Measurements from ENCODE around the gene CYP2D6.
"Not testable (repeated sequence)": the region's sequence is repeated elsewhere in the genome, so short reads cannot be mapped to it uniquely, and the experiment has no call there.

The CYP2D6 gene

GRCh38 chr22:42130639-42131431, at the start of gene CYP2D6:
CYP2D6 (minus strand) TSS chr22:42130810; CDS start chr22:42130791, 19 bp downstream.
- DNase-seq (ENCODE audit: low read depth), result not testable (repeated sequence)

DNA sequence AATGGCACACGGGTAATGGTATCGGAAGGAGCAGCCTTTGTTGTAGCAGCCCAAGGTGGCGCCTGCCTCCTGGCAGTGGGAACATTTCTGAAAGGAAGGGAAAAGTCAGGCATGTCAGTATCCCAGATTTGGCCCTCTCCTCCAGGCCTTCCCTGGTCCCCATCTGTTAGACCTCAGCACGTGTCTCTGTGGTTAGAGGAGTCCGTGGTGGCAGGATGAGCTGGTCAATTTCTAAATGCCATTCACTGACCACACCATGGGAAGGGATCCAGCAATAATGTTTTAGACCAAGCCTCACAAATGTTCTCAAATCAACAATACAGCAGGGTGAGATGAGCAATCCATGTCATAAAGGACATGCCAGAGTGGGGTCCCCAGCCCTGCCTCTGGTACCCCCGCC, 49.0 kb upstream of the CYP2D6 start:
- peak; percentile 23 for DNase-seq (ENCODE audit: low read depth)

- DNase-seq (ENCODE audit: low read depth), result no peak
Observed at GRCh38 chr22:42178910-42179519, 48.4 kb upstream of the CYP2D6 start.

DNA sequence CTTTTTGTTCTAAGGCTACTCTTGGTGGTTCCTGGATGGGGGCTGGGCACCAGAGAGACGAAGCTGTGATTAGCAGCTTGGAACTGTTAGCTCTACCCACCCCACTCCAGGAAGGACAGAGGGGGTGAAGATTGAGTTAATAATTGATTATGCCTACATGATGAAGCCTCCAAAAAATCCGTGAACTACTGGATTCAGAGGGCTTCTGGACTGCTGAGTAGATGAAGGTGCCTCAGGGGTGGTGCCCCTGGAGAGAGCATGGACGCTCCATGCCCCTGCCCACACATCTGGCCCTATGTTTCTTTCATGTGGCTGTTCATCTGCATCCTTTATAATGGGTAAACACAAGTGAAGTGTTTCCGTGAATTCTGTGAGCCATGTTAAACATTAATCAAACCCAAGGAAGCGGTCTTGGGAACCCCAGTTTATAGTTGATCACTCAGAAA, 47.3 kb upstream of the CYP2D6 start:
- DNase-seq (ENCODE audit: low read depth), result no peak

DNA sequence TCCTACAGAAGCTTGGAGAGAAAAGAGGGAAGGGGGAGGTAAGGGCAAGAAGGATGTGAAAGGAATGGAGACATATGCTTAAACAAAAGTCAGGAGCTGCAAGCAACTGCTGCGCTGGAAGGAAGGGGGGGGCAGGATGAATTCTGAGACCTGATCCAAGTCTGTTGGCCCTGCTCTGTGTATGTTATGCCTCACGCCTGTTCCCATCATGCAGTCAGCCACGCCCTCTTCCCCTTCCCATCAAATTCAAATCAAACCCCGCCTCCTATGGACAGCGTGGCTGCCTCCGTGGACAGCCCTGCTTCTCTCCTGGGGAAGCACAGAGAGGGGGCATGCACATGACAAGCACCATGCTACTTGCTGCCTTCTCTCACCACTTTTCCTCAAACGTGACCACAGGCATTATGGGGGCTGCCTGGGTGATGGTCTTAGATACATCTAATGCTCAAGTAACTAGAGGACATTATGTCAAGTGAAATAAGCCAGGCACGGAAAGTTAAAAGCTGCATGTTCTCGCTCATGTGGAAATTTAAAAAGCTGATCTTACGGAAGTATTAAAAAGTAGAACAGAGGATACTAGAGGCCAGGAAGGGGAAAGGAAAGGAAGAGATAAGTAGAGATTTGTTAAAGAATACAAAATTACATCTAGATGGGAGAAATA, 45.8 kb upstream of the CYP2D6 start:
- DNase-seq (ENCODE audit: low read depth), result no peak

- DNase-seq (ENCODE audit: low read depth), result no peak
Observed at GRCh38 chr22:42174062-42174461, 43.5 kb upstream of the CYP2D6 start.

- no peak for DNase-seq (ENCODE audit: low read depth)
Observed at GRCh38 chr22:42173183-42173926, 42.7 kb upstream of the CYP2D6 start.

DNA sequence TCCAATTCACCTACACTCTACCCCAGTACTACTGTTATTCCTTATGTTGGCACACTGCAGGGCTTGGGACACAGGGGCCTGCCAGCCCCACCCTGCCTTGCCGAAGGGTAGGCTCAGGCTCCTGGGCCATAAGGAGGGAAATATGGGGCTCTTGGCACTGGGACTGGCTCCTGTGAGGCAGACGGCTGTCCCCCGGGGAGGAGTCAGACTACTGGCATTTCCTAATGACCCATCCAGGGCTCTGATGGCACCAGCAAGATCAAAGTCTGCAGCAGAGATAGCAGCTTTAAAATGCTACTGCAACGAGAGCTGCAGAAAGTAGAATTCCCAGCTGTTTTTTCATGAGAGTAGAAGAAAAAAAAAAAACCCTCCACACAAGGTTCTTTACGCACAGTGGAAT, 42.2 kb upstream of the CYP2D6 start:
- DNase-seq (ENCODE audit: low read depth), result no peak

- DNase-seq (ENCODE audit: low read depth), result no peak
Observed at GRCh38 chr22:42171946-42172719, 41.5 kb upstream of the CYP2D6 start.

- DNase-seq (ENCODE audit: low read depth), result no peak
Observed at GRCh38 chr22:42171417-42171816, 40.8 kb upstream of the CYP2D6 start.

DNA sequence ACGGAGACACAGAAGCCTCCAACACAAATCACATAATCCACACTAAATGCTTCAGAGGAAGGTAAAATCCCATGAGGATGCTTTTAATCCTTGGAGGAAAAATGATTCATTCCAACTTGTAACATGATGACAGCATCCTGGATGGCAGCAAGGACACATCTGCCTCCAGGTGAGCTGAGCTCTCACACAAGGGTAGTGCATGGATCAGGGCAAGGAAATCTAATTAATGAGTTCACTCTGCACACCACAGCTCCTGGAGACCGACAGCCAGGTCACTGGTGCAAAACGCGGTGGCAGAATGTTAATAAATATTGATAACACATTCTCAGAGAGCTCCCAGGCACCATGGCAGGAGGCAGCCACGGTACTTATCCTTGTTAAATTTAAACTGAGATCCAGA, 40.3 kb upstream of the CYP2D6 start:
- no peak for DNase-seq (ENCODE audit: low read depth)

DNA sequence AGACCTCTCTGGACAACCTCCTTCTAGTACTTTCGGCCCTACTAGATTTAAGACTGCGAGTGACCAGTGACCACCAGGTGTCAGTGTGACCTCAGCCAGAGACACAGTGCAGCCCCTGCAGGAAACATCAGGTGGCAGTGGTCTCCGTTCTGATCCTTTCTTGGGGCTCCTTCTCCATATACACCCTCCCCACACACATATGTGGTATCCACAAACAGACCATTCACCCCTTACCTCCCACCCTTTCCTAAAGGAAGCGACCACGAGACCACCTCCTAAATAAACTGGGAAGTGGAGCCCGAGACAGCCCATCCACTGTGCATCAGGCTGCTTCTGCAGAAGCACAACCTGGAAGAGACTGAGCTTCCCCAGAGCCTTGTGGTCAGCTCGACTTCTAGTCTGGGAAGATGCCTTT, 38.5 kb upstream of the CYP2D6 start:
- DNase-seq (ENCODE audit: low read depth), result peak; percentile 57

- DNase-seq (ENCODE audit: low read depth), result no peak
Observed at GRCh38 chr22:42168476-42168875, 37.9 kb upstream of the CYP2D6 start.

DNA sequence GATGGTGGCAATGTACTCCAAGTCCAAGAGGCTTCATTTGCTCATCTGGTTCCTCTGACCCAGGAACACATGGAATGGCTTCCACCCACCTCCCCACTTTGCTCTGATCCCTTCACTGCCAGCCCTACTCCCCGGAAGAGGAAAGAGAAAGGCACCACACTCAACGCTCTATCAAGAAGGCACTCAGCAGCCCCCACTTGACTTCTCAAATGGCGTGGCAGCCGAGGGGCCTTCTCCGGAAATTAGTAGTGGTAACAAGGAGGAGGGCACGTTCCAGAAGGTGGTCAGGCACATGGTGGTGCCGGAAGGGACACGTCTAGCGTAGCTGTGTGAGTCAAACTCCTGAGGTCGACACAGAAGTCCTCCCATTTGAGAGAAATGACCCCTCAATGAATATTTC, 36.5 kb upstream of the CYP2D6 start:
- no peak for DNase-seq (ENCODE audit: low read depth)

DNA sequence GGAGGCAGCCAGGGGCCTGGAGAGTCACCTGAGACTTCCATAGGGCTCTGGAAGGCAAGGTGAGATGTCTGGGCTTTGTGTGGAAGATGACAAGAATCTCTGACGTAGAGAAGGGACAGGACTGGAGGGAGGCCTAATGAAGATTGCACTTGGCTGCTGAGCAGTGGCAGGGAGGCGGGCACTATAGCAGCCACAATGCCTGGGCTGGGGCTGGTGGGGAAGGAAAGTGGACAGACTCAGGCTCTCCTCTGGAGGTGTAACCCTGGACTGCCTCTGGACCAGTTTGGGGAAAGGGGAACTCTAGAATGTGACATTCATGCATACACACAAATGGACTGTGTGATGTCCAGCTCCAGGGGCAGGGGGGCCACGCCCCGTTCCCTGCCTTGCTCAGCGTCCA, 34.3 kb upstream of the CYP2D6 start:
- no peak for DNase-seq (ENCODE audit: low read depth)

GRCh38 chr22:42163515-42163914, 32.9 kb upstream of the CYP2D6 start:
- no peak for DNase-seq (ENCODE audit: low read depth)

DNA sequence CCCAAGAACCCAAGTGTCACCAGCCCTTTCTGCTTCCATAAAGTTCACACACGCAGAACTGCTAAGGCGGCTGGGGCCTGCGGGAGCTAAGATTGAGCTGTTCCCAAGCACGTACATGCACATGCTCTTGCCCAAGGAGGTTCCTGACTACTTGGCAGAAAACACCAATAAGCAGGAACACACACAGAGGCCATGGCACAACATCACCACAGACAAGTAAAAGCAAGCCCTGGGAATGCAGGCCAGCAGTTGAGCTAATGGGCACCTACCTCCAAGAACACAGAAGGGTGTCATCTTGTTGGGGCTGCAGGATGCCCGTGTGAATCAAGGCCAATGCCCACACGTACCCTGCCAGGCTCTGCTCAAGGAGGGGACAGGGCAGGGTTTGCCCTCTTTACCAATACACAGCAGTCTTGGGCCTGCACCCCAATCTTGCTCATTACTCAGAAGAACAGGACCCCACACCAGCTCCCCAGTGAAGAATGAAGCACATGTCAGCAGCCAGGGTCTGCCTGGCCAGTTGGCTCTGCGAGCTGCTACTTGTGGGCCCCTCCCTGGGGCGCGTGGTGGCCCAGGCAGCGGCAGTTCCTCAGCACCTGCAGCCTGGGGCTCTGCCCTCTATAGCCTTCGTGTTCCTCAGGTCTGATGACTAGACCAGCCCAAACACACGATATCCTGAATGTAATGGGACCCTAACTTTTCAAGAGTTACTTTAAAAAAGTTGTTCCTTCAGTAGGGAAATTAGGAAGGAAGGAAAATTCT, 32.3 kb upstream of the CYP2D6 start:
- DNase-seq (ENCODE audit: low read depth), result no peak

- no peak for DNase-seq (ENCODE audit: low read depth)
Observed at GRCh38 chr22:42160830-42161696, 30.5 kb upstream of the CYP2D6 start.

- no peak for DNase-seq (ENCODE audit: low read depth)
Observed at GRCh38 chr22:42160251-42160650, 29.6 kb upstream of the CYP2D6 start.
